Mesenteric fat pad (tissue), 1 donor: Measurements from ENCODE around the gene TFB1M. TPM values are rescaled to one million over a fixed set of nuclear protein-coding genes. Genes with fewer than 3 reads are reported as not detected.
"Not testable (repeated sequence)": the region's sequence is repeated elsewhere in the genome, so short reads cannot be mapped to it uniquely, and the experiment has no call there.

ENCODE experiments used
- DNase-seq: peaks from one replicate; pipeline ENCODE4 v3.0.0-alpha.2; 2020; ENCODE audit warnings: low spot score
- total RNA-seq: library from RNA; stranded (reverse); fragmentation: NEBNext Ultra II Directional; extraction: Animal tissue kit (Norgen Biotek cat#: 25700); gene quantifications from one replicate; pipeline ENCODE4 v1.2.1, GENCODE V29; 2021
- donor health status: DM: yes; HTN: yes; CAD: no.

Gene TFB1M
- total RNA-seq, 1 donor from 2014 or later = 12.5 TPM

DNA sequence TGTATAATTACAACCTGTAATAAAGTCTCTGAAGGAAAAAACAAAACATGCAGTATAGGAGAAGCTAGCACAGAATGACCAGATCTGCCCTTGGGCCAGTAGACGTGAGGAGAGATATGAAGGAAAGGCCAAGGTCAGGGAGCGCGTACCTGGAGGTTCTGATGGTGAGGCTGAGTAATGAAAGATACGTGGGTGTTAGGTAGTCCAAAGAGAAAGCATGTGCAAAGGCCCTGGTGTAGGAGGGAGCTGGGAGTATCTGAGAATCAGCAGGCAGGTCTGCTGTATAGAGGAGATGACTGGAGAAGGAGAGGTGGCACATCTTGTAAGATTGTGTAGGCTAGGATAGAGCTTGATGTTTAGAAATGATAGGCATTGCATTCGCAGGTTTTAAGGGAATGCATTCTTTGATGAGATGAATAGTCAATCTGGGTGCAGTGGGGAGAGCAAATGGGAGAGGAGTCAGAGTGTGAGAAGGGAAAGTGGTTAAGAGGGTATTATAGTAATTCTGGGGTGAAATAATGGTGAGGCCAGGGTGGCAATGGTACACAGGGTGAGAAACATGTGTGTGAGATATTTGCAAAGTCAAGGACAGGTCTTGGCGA lies 15.9 kb upstream of the TFB1M start:
- DNase-seq = no peak

DNA sequence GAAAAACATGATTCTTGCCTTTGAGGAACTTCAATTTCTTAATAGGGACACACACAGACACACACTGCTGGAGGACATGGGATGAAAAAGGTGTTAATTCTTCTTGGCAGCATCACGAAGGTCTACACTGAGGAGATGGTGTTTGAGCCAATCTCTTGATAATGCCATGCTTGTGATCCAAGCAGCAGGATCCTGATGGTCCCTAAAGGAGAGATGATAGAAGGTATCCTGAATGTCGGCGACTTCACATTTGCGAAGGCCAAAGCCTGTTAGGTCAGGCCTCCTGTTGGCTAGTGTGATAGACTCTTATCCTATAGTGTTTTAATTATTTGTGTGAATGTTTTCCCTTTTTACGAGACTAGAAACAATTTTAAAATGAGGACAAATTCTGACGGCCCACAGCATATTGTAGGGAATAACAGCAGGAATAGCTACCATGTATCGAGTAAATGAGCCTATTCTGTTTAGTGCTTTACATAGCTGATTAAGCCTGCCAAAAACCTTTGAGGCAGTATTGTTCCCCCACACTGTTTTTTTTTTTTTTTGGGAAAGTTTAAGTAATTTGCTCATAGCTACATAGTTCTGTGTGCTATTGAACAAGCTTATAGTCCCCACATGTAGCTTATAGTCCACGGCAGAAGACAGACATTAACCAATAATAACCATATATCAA lies 15.3 kb upstream of the TFB1M start:
- no peak for DNase-seq

DNA sequence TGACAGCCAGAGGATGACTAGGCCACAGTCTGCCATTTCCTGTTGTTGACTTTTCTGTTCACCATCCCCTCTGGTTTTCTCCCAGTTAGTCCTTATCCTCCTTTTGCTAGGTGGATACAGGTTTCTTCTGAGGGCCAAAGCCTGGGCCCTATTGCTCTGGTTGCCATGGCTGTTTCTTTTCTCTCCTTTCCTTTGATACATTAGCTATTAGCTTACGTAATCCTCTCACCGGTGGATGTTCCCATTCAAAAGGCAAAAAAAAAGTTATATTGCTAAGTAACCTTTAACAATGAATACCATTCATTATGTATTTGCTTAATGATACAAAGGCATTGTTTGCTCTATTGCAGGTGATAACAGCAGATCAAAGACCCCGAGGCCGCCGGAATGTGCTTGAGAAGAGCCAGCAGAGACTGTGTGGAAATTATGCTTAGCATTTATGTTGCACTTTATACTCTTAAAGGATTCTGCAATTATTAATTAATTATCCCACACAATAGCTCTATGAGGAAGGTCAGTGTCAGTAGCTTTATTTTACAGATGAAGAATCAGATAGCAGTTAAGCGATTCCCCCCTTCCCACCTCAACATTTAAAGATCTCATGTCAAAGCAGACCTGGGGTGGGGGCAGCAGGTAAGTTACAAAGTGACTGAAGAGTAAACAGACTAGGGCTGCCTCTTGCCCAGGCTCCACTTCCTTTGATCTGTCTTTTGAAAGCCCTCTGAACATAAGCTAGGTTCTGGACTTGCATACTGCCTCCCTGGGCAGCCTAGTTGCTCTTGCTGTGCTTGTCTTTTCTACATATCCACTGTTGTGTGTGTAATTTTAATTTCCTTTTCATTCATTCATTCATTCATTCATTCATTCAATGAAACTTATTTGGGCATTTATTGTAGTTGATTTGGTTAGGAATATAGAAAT lies 14.5 kb upstream of the TFB1M start:
- no peak for DNase-seq

DNA sequence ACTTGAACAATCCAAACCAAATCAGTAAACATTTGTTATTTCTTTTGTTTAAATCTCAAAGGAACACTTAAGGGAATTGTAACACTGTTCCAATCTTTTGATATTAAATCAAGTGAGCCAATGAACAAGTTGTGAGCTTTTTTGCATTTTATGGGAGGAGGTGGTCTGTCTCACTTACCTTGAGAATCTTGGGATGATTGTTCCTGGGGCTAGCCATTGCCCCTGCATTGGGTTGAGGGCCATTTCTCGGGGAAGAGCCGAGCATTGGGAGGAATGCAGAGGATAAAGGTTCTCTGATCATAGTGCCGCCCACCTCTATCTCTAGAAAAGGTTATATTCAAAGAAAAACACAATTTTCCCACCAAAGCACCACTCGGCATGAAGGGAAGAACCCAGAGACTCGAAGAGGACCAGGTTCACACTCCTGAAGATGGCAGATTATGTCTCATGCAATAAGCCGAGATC lies 13.8 kb upstream of the TFB1M start:
- no peak for DNase-seq

DNA sequence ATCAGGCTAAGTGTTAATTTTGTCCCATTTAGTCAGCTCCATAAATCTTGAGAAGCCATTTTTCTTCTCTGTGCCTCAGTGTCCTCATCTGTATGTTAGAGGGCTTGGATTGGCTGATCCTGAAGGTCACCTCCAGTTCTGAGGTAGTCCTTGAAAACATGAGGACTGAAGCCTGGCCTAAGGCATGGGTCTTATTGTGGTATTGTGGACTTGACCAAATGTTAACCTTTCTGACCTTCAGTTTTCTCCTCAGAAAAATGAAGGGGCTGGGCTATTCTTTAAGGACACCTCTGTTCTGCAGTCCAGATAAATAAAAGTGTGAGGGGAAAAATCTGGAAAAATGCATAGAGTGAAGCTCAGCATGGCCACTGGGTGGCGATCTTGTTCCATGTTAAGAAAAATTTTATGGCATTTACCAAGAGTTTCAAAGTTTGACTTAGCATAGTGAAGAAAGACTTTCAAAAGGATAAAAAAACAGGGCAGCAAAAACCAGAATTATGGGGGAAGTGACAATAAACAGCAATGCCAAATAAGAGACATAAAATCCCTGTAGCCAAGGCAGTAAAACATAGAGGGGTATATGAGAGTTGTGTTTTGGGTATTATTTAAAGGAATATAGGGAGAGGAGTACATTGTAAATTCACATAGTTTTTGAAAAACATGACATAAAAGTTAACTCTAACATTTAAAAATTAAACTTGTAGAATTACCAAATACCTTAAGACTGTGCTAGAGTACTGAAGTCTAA lies 13.2 kb upstream of the TFB1M start:
- DNase-seq = no peak

DNA sequence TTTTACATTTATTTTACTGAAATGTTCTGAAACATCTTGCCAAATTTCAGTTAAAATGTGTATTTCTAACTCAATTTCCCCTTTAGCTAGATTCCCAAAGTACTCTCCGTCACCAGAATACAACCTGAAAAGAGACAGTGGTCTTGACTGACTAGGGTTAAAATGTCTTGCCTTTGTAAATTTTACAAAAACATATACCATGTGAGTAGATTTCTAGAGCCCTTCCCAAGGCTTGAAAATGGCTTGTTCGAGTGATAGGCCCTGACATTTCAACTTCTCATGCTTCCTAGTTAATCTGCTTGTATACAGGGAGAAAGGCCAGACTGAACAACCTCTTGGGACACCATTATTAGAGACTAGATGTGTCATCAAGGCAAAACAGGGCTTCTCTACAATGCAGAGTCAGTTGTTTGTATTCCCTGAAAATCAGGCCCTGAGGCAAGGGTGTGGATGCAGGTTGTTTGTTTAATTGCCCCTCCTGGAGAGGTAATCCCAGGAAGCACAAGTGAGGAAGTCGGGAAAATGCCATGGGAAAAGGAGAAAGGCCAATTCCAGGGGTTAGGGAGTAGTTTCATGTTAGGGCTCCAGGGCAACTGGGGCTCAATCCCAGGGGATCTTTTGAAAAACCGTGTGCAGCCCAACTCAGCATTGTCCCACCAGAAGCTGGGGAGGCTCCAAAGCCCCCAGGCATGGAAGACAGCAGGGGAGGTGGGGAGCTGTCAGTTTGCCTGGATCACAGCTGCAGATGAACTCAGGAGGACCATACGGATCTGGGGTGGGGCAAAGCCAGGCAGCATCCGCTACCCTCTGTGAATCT lies 11.6 kb upstream of the TFB1M start:
- DNase-seq = no peak

DNA sequence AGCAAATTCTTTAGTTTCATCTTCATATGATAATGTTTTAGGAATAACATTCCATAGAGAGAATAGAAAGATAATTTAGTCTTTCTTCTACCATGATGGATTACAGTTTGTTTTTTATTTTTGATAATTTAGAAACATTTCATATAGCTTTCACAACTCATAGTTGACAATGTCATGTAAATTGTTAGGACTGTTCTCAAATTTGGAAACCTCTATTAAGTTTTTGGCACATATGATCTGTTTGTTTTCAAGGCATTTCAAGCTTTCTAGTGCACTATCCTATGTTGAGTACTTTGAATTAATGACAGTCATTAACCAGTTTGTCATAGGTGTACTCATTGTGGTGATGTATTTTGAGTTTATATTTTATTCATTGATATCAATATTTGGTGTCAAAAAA lies 10.7 kb upstream of the TFB1M start:
- DNase-seq = no peak

DNA sequence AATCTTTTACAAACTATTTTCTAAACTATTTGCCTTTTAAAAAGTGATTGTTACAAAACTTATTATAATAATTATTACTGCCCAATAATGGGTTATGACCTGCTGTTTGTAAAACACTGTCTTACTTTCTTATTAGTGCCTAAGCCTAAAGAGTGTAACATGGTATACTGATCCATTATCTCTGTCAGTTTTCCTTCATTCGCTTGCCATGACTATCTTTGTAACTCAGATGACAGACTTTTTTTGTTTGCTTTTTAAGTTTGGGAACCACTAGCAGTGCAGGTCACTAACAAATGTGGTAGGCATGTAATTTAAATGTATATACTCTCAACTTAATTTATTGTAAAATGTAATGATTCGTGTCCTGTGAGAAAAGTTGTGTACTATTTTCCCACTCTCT lies 9.9 kb upstream of the TFB1M start:
- no peak for DNase-seq

DNA sequence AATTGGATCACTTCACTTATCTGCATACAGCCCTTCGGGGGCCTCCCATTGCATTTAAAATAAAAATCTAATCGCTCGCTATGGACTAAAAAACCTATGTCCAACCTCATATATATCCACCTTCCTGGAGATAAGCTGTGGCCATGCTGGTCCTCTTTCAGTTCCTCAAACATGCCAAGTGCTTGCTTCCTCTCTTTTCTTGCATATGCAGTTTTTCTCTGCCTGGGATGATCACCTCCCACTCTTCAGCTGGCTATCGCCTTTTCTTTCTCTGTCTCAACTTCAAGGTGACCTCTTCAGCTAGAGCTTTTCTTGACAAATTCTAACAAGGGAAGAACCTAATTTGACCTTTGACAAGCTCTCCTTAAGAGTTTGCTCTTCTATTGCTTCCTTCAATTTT lies 5.6 kb upstream of the TFB1M start:
- DNase-seq = no peak

DNA sequence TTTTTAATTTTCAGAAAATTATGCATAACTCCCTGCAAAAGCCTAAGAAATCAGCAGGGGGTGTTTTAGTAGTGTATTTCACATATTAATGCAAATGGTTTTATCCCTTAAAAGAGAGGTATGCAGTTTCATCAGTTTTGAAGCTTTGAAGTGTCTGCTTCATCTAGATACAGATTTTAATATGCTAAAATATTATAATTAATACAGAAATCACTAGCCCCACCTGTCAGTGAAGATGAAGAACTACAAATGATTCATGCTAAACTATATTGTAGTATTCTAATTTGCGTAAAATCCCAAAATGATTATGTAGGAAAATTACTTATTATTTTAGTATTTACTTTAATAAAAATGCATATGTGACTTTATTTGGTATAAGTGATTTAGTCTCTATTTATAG lies 2.9 kb upstream of the TFB1M start:
- no peak for DNase-seq

DNA sequence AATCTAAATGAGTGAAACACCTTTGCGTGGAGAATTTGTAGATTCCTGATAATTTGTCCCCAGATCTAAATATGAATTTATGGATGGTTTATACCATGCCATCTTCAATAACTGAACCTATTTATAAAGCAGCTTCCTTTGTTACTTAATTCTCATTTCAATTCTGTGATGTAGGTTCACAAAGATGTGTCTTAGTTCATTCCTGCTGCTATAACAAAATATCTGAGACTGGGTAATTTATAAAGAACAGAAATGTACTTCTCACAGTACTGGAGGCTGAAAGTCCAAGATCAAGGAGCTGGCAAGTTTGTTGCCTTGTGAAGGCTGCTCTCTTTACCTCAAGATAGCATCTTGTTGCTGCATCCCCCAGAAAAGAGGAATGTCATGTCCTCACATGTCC lies 2.1 kb upstream of the TFB1M start:
- DNase-seq = no peak

DNA sequence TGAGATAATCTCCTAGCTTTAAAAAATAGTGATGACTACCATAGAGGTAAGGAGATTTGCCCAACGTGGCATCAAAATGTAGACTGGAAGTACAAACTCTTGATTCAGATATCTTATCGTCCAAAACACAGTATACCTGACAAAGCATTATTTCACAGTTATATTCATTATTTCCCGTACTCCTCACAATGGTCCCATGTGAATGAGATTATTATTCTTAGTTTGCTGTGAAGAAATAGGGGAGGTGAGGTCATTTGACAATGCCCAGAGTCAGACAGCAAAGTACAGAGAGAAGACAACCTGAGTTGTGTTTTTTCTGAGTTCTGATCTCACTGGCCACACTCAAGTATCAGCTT lies 1.2 kb upstream of the TFB1M start:
- DNase-seq = no peak

DNA sequence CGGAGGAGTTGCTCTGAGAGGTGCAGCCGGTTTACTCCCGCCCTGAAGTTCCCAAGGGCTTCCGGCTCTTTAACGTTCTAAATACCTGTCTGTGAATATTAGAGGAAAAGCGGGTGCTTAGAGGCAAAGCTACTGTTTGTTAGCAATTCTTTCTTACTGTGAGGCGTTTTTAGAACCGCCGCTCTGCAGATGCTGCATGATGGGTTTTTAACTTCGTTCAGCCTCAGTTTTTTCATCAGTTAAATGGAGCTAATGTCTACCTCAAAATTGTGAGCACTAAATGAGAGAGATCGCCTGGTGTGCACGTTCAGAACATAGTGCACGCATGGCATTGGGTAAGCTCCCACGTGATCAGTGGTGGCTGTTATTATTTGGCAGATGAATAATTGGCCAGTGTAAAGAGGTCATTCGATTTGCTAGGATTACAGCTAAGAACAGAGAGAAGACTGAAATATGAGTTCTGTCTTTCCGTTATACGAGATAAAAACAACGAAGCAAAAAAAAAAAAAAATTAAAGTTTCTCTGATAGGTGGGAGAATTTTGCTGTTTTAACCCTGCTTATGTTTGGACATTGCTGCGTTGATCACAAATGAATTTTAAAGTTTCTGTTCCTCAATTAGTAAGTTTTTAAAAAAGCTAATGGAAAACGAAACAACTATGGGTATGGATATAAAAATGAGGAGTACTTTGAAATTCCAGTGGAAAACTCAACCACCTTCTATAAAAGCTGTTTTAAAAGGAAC lies 660 bp upstream of the TFB1M start:
- DNase-seq = no peak

DNA sequence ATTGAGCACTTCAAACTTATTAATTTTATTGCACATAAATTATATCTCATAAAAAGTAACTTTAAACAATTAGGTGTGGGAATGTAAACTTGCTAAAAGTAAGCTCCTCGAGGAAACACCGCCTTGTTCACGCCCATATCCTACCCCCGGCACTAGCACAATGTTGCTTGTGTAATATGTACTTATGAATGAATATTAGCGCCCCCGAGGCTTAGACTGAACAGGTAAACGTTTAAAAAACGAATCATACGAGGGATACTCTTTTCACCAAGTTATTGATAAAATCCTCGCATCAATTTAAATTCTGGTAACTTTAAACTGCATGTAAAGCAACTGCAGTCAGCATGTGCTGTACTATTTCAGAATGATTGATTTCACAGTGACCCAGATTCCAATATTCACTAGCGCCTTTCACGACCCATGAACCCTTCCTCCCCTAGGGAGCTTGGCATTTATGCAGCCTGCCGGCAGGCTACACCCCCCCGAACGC lies 637 bp downstream of the TFB1M start:
- DNase-seq = no peak

DNA sequence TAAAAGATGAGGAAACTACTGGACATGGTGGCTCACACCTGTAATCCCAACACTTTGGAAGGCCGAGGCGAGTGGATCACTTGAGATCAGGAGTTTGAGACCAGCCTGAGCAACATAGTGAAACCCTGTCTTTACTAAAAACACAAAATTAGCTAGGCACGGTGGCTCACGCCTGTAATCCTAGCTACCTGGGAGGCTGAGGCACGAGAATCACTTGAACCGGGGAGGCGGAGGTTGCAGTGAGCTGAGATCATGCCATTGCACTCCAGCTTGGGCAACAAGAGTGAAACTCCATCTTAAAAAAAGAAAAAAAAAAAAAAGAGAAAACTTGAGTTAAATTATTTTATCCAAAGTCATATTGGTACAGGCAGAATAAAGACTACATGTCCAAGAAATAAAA lies 1.3 kb downstream of the TFB1M start:
- not testable (repeated sequence) for DNase-seq

DNA sequence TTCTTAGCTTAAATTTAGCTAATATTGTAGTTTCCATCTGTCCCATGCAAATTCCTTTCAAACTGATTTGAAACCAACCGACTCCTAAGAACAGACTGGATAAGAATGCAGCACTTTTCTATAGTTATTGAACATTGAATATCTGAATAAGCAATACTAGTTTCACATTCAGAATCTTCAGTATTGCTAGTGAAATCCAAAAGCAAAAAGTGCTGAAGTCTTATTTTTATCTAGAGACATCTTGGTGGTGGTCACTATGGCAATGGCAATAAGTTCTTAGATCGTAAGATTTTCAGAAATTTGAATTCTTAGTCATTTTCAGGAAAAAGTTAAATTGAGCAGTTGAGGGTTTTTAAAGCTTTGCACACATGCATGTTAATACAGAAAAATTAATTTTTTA lies 2.7 kb downstream of the TFB1M start:
- DNase-seq = no peak

DNA sequence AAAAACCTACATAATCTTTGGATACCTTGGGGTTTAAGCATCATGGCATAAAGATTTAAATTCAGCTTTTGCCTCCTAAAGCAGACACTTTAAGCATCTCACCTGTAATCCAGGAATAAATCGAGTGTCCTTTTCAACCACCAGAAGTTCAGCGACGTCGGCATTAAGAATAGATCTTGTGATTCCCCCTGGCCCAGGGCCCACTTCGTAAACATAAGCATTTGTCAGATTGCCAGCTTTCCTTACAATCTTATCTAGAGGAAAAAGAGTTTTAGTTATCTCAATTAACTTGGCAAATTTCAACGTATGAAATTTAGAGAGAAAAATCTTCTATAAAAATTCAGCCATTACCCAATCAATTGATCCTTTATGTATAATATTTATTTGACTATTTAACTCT lies 3.2 kb downstream of the TFB1M start:
- DNase-seq = no peak

DNA sequence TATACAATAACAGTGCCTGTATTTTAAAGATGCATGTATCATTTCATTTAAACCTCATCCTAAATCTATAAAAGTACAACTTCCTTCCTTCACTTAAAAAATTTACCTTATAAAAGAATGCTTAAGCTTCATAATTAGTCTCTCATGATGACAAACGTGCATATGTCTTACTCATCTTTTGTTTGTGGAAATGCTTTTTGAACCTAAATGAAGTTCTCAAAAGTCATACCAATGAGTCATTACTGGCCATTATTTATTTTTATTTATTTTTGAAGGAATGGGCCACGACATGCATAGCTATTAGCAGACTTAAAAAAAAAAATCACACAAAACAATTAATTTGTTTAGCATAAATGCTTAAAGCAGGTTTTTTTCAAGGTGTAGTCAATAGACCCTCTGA lies 3.7 kb downstream of the TFB1M start:
- DNase-seq = no peak

DNA sequence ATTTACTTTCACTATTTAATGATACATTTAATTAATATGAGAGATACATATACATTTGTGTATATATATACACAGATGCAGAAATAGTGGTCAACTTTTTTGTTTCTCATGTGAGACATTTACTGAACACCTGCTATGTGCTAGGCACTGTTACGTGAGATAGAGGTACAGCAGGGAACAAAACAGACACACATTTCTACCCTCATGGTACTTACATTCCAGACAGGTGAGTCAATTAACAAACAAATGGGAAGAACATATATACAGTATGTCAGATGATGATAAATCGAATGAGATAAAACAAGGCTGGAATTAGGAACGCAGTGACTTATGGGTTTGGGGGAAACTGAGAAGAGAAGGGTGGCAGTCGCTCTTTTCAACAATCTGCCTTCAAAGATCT lies 5.1 kb downstream of the TFB1M start:
- no peak for DNase-seq

DNA sequence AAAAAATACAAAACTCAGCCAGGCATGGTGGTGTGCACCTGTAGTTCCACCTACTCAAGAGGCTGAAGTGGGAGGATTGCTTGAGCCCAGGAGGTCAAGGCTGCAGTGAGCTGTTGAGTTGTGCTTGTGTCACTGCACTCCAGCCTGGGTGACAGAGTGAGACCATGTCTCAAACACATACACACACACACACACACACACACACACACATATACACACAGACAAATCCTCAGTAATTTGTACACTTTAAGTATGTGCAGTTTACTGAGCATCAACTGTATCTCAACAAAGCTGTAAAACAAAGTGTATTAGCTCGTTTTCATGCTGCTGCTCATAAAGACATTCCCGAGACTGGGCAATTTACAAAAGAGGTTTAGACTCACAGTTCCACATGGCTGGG lies 7.3 kb downstream of the TFB1M start:
- no peak for DNase-seq
